ENCODE results near the gene TSC1. TPM values are rescaled to one million over a fixed set of nuclear protein-coding genes. Genes with fewer than 3 reads are reported as not detected.
A peak's percentile ranks its signal among the peaks of the same experiment; 100 is the strongest.

TSC1 gene
- total RNA-seq, 1 experiment from 2014 or later: 40.9 TPM

DNA sequence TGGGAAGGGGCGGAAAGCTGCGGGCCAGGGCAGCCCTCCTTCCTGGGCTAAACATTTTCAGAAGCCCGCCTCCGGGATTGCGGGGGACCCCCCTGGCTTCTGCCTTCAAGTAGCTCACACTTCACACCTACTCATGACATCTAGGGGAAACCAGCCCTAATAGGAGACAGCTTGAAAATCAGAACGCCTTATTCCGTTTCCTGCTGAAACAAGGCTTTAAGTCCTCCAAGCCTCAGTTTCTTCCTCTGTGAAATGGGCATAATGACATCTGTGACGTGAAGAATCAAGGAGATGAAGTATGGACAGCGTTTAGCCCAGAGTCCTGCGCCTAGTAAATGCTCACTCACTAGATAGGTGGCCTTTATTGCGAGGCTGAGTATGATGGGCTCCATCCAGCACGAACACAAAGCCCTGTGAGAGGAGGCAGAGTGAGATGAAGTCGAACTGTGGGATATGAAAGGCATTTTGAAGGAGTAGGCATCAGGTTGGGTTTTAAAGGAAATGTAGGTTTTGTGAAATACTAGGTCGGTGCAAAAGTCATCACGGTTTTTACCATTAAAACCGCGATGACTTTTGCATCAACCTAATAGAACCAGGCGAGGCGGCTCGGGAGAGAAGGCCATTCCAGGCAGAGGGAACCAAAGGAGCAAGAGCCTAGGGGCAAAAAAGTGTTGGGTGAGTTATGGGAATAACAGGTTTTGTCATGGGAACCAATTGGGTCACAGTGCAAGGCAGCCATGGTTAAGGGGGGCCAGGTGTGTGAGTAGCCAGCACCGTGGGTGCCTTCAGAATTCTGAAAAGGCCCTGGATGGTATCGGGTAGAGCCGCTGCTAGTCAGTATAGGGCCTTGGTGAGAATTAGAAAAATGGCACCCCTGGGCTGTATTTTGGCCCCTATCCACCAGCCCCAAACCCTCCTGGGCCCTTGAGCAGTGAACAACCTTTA is 1.0 kb upstream of the TSC1 start:
- Histone ChIP-seq H3K4me1 (ENCODE audit: insufficient read depth, low read length, poor library complexity, severe bottlenecking) (peaks cover 11% of the 10 kb centered on the region), H3K4me3 (ENCODE audit: low read depth, low read length, poor library complexity, severe bottlenecking) (peak overlapping the region; percentile 98), H3K27ac (ENCODE audit: low read depth, low read length, poor library complexity, severe bottlenecking) (peak overlapping the region; percentile 100), H3K27me3 (replicated peaks; ENCODE audit: insufficient read depth, low read depth, low read length, poor library complexity) (no peaks in the 10 kb centered on the region), H3K36me3 (ENCODE audit: insufficient read depth, low read length, poor library complexity, severe bottlenecking) (no peaks in the 10 kb centered on the region), H3K9me3 (ENCODE audit: low read depth, low read length, poor library complexity, severe bottlenecking) (no peaks in the 10 kb centered on the region)
- ChIA-PET CTCF (interaction anchor here (0.7 kb wide), 1 partner anchor 62 kb away, joined by 4 read pairs; no protein-coding TSS in a partner anchor), POLR2A (ENCODE audit: low non-redundant PET) (interaction anchor here (0.7 kb wide), 1 partner anchor 85 kb away, joined by 4 read pairs; no protein-coding TSS in a partner anchor)
- no TSS peak for BruUV-seq (replicated peaks)
- TF ChIP-seq EZH2 (IDR thresholded peaks at IDR 0.05; ENCODE audit: borderline replicate concordance, low read depth, low read length, poor library complexity, severe bottlenecking): no peak
- TF ChIP-seq, protein P1, sequence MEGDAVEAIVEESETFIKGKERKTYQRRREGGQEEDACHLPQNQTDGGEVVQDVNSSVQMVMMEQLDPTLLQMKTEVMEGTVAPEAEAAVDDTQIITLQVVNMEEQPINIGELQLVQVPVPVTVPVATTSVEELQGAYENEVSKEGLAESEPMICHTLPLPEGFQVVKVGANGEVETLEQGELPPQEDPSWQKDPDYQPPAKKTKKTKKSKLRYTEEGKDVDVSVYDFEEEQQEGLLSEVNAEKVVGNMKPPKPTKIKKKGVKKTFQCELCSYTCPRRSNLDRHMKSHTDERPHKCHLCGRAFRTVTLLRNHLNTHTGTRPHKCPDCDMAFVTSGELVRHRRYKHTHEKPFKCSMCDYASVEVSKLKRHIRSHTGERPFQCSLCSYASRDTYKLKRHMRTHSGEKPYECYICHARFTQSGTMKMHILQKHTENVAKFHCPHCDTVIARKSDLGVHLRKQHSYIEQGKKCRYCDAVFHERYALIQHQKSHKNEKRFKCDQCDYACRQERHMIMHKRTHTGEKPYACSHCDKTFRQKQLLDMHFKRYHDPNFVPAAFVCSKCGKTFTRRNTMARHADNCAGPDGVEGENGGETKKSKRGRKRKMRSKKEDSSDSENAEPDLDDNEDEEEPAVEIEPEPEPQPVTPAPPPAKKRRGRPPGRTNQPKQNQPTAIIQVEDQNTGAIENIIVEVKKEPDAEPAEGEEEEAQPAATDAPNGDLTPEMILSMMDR (conservative IDR thresholded peaks at IDR 0.05; ENCODE audit: low read depth, low read length): no peak
- intact Hi-C loops (cut with micrococcal nuclease; ENCODE audit: unreplicated experiment): no loop called here
- DNase-seq (ENCODE audit: low spot score): no peak

DNA sequence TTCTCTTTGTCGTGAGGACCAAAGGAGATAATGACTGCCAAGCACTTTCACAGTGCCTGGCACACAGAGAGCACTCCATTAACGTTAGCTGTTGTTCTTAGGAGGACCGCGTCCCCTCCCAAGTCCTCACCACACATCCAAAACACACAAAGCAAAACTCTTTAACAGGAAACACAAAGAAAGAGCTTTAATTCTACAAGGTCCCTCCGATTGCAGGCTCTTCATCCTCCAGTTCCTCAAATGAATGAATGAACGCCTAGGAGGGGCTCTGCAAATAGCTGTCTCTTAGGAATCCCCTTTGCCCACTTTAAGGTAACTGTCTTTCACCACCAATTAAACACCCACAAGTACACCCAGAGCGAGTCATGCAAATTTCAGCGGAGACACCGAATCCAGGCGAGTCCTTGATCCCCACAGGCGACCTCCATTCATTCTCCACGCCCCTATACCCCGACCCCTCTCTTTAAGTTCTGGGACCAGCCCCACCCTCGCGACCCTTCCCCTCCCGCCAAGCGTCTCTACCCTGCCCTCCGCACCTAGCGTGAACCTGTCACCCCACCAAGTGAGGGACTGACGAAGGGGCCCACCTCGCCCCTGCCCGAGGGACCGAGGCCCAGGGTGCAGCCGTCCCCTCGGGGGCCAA is 644 bp downstream of the TSC1 start:
- CTCF ChIA-PET: interaction anchor here (0.5 to 0.6 kb wide), 2 partner anchors 534 to 1305 kb away, joined by 3 to 8 read pairs; partner anchors contain the start of gene CFAP77
- Histone ChIP-seq H3K4me3 (ENCODE audit: low read depth, low read length, poor library complexity, severe bottlenecking) (peak overlapping the region; percentile 98), H3K27ac (ENCODE audit: low read depth, low read length, poor library complexity, severe bottlenecking) (peak overlapping the region; percentile 100), H3K4me1 (ENCODE audit: insufficient read depth, low read length, poor library complexity, severe bottlenecking) (peaks cover 11% of the 10 kb centered on the region), H3K27me3 (replicated peaks; ENCODE audit: insufficient read depth, low read depth, low read length, poor library complexity) (no peaks in the 10 kb centered on the region), H3K36me3 (ENCODE audit: insufficient read depth, low read length, poor library complexity, severe bottlenecking) (no peaks in the 10 kb centered on the region), H3K9me3 (ENCODE audit: low read depth, low read length, poor library complexity, severe bottlenecking) (no peaks in the 10 kb centered on the region)
- TSS peak; percentile 68 for BruUV-seq (replicated peaks)
- POLR2A ChIA-PET (ENCODE audit: low non-redundant PET): no interaction called here
- DNase-seq (ENCODE audit: low spot score): peak; percentile 14
- TF ChIP-seq, protein P1 (conservative IDR thresholded peaks at IDR 0.05; ENCODE audit: low read depth, low read length): no peak
- TF ChIP-seq EZH2 (IDR thresholded peaks at IDR 0.05; ENCODE audit: borderline replicate concordance, low read depth, low read length, poor library complexity, severe bottlenecking): no peak
- intact Hi-C loops (cut with micrococcal nuclease; ENCODE audit: unreplicated experiment): no loop called here

DNA sequence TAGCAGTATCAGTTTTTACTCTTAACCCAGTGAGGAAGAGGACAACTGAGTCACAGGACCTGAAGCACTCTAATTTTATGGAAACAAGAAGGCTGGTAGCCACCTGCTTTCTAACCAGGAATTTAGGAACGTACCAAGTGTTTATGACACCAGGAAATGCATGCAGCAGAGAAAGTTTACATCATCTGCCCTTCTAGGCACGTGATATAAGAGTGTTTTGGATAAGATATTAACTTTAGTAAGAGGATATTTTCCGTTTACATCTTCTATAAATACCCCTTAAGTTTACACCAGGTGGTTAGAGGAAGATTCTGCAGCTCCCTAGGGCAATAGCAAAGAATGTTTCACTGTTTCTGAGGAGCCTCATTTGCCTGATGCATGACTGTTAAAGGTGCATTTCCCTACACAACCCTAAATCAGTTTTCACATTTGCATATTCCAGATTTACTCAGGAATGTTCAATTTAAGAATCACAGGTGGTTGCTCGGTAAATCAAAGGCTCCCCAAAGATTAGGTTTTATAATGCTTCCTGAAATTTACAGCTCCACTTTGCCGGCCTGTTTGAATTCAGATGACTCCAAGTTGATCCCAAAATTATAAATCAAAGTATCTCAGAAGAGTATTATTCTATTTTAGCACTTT is 1.8 kb downstream of the TSC1 start:
- H3K36me3 ChIP-seq (ENCODE audit: insufficient read depth, low read length, poor library complexity, severe bottlenecking): no peaks in the 10 kb centered on the region
- ChIA-PET CTCF (no interaction called here), POLR2A (ENCODE audit: low non-redundant PET) (interaction anchor here (0.7 kb wide), 1 partner anchor 405 kb away, joined by 9 read pairs; the partner anchor contains the start of genes MED22 and RPL7A)
- TF ChIP-seq EZH2 (IDR thresholded peaks at IDR 0.05; ENCODE audit: borderline replicate concordance, low read depth, low read length, poor library complexity, severe bottlenecking): no peak
- TF ChIP-seq, protein P1 (conservative IDR thresholded peaks at IDR 0.05; ENCODE audit: low read depth, low read length): no peak
- intact Hi-C loops (cut with micrococcal nuclease; ENCODE audit: unreplicated experiment): no loop called here
- no peak overlapping the region for H3K27ac ChIP-seq (ENCODE audit: low read depth, low read length, poor library complexity, severe bottlenecking)
- no TSS peak for BruUV-seq (replicated peaks)
- no peak for DNase-seq (ENCODE audit: low spot score)
- H3K4me3 ChIP-seq (ENCODE audit: low read depth, low read length, poor library complexity, severe bottlenecking): peak overlapping the region; percentile 98
- H3K4me1 ChIP-seq (ENCODE audit: insufficient read depth, low read length, poor library complexity, severe bottlenecking): peaks cover 11% of the 10 kb centered on the region
- H3K9me3 ChIP-seq (ENCODE audit: low read depth, low read length, poor library complexity, severe bottlenecking): no peaks in the 10 kb centered on the region
- no peaks in the 10 kb centered on the region for H3K27me3 ChIP-seq (replicated peaks; ENCODE audit: insufficient read depth, low read depth, low read length, poor library complexity)

Data from A673 (cell line).